Measurements from ENCODE around the gene CDKL4. TPM values are rescaled to one million over a fixed set of nuclear protein-coding genes. Genes with fewer than 3 reads are reported as not detected.

The CDKL4 gene
- total RNA-seq, 1 donor from 2014 or later, result 0.24 TPM

DNA sequence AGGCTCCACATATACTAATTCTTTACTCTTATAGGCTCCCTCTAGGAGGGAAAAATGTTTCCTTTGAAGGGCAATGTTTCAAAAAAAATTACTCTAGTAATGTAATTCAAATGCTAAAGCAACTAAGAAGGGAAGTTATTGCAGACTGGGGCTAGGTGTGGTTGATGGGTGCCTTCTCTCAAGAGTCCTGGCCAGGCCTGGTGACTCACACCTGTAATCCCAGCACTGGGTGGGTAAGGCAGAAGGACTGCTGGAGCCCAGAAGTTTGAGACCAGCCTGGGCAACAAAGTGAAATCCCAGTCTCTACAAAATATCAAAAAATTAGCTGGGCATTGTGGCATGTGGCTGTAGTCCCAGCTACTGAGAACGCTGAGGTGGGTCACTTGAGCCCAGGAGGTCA is 31.2 kb upstream of the CDKL4 start:
- peaks cover 17% of the 10 kb centered on the region for H3K36me3 Mint-ChIP-seq (ENCODE audit: low read depth)
- H3K4me1 Mint-ChIP-seq, result no peaks in the 10 kb centered on the region
- H3K27me3 Mint-ChIP-seq, result no peaks in the 10 kb centered on the region
- H3K4me3 Mint-ChIP-seq, result no peak overlapping the region
- no peak overlapping the region for H3K27ac Mint-ChIP-seq
- ATAC-seq (ENCODE audit: low read depth) (no peak), DNase-seq (no peak)
- intact Hi-C loops (cut with micrococcal nuclease), result no loop called here
- no peaks in the 10 kb centered on the region for H3K9me3 Mint-ChIP-seq
- ChIA-PET CTCF (no interaction called here), POLR2A (no interaction called here)
- TF ChIP-seq, protein P1, sequence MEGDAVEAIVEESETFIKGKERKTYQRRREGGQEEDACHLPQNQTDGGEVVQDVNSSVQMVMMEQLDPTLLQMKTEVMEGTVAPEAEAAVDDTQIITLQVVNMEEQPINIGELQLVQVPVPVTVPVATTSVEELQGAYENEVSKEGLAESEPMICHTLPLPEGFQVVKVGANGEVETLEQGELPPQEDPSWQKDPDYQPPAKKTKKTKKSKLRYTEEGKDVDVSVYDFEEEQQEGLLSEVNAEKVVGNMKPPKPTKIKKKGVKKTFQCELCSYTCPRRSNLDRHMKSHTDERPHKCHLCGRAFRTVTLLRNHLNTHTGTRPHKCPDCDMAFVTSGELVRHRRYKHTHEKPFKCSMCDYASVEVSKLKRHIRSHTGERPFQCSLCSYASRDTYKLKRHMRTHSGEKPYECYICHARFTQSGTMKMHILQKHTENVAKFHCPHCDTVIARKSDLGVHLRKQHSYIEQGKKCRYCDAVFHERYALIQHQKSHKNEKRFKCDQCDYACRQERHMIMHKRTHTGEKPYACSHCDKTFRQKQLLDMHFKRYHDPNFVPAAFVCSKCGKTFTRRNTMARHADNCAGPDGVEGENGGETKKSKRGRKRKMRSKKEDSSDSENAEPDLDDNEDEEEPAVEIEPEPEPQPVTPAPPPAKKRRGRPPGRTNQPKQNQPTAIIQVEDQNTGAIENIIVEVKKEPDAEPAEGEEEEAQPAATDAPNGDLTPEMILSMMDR (IDR thresholded peaks at IDR 0.05), result no peak

DNA sequence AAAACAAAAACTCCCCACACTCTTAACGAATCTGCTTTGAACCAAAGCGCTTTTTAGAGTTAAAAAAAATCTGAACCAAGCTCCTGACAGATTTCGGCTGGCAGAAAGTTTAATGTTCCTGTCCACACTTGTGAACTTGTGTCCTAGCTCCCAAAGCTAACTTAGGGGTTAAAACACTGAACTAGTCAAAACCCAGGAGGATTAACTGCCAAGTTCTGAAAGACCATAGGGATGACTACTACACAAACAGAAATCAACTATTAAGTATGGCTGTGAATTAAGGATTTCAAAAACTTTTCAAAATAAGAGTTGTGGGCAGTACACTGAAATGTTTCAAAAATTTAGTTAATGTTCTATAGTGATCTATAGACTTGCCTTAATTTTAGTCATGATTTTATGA is 26.2 kb upstream of the CDKL4 start:
- peaks cover 18% of the 10 kb centered on the region for H3K4me1 Mint-ChIP-seq
- H3K27ac Mint-ChIP-seq, result no peak overlapping the region
- H3K9me3 Mint-ChIP-seq, result no peaks in the 10 kb centered on the region
- no peak overlapping the region for H3K4me3 Mint-ChIP-seq
- DNase-seq (no peak), ATAC-seq (ENCODE audit: low read depth) (no peak)
- ChIA-PET CTCF (interaction anchor here (0.7 to 1.5 kb wide), 2 partner anchors 42 to 460 kb away, joined by 3 read pairs; no protein-coding TSS in a partner anchor), POLR2A (no interaction called here)
- intact Hi-C loops (cut with micrococcal nuclease), result loop anchor here (5.0 to 10.0 kb wide), 2 partner anchors 107 to 255 kb away; no protein-coding TSS in a partner anchor
- TF ChIP-seq, protein P1 (IDR thresholded peaks at IDR 0.05), result no peak
- H3K36me3 Mint-ChIP-seq (ENCODE audit: low read depth), result peaks cover 2% of the 10 kb centered on the region
- no peaks in the 10 kb centered on the region for H3K27me3 Mint-ChIP-seq

- Mint-ChIP-seq H3K27me3 (no peaks in the 10 kb centered on the region), H3K4me1 (peaks cover 29% of the 10 kb centered on the region), H3K9me3 (no peaks in the 10 kb centered on the region), H3K4me3 (no peak overlapping the region), H3K36me3 (ENCODE audit: low read depth) (no peaks in the 10 kb centered on the region), H3K27ac (no peak overlapping the region)
- ATAC-seq (ENCODE audit: low read depth) (no peak), DNase-seq (no peak)
- TF ChIP-seq, protein P1 (IDR thresholded peaks at IDR 0.05), result no peak
- intact Hi-C loops (cut with micrococcal nuclease), result loop anchor here (5.0 to 10.0 kb wide), 2 partner anchors 110 to 258 kb away; no protein-coding TSS in a partner anchor
- CTCF ChIA-PET, result no interaction called here
- POLR2A ChIA-PET, result no interaction called here
These were observed 23.2 kb upstream of the CDKL4 start for GRCh38 chr2:39266916-39267434.

- TF ChIP-seq, protein P1 (IDR thresholded peaks at IDR 0.05), result no peak
- peak; percentile 69 for ATAC-seq (ENCODE audit: low read depth)
- intact Hi-C loops (cut with micrococcal nuclease), result loop anchor here (5.0 to 10.0 kb wide), 2 partner anchors 111 to 259 kb away; no protein-coding TSS in a partner anchor
- Mint-ChIP-seq H3K27me3 (no peaks in the 10 kb centered on the region), H3K9me3 (no peaks in the 10 kb centered on the region), H3K4me3 (peak overlapping the region; percentile 2), H3K4me1 (peaks cover 29% of the 10 kb centered on the region), H3K36me3 (ENCODE audit: low read depth) (no peaks in the 10 kb centered on the region), H3K27ac (peak overlapping the region; percentile 85)
- ChIA-PET POLR2A (no interaction called here), CTCF (no interaction called here)
- no peak for DNase-seq
These were observed 22.5 kb upstream of the CDKL4 start for GRCh38 chr2:39266139-39266805.

DNA sequence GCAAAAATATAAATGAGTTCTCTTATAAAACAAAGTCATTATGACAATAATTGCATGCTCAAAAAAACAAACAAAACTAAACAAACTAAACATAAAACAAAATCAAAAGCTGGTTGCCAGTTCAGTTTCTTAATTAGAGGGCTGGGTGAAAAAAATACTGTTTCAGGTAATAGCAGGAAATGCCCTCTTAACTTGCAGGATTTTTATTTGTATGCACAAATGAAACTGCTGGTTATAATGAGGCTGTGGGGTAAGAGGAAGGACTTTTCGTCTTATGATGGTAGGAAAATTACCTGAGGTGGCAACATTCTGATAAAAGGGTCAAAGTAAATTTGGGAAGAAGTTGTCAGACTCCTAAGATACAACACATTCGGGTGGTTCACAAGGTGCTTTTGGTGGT is 21.5 kb upstream of the CDKL4 start:
- ATAC-seq (ENCODE audit: low read depth), result no peak
- Mint-ChIP-seq H3K27me3 (no peaks in the 10 kb centered on the region), H3K36me3 (ENCODE audit: low read depth) (no peaks in the 10 kb centered on the region), H3K9me3 (no peaks in the 10 kb centered on the region), H3K27ac (peak overlapping the region; percentile 85), H3K4me3 (peak overlapping the region; percentile 28), H3K4me1 (peaks cover 29% of the 10 kb centered on the region)
- TF ChIP-seq, protein P1 (IDR thresholded peaks at IDR 0.05), result no peak
- intact Hi-C loops (cut with micrococcal nuclease), result loop anchor here (1.0 to 10.0 kb wide), 3 partner anchors 20 to 259 kb away; no protein-coding TSS in a partner anchor
- DNase-seq, result no peak
- POLR2A ChIA-PET, result interaction anchor here (1.2 kb wide), 1 partner anchor 21 kb away, joined by 4 read pairs; no protein-coding TSS in a partner anchor
- CTCF ChIA-PET, result interaction anchor here (1.5 kb wide), 1 partner anchor 145 kb away, joined by 4 read pairs; the partner anchor contains the start of gene SOS1
